Superior temporal gyrus (tissue), 1 donor: ENCODE results near the gene RDH5.

ENCODE experiments used
- DNase-seq: peaks from one replicate; pipeline ENCODE4 v3.0.0-alpha.2; 2016; ENCODE audit errors: extremely low spot score

RDH5 gene

DNA sequence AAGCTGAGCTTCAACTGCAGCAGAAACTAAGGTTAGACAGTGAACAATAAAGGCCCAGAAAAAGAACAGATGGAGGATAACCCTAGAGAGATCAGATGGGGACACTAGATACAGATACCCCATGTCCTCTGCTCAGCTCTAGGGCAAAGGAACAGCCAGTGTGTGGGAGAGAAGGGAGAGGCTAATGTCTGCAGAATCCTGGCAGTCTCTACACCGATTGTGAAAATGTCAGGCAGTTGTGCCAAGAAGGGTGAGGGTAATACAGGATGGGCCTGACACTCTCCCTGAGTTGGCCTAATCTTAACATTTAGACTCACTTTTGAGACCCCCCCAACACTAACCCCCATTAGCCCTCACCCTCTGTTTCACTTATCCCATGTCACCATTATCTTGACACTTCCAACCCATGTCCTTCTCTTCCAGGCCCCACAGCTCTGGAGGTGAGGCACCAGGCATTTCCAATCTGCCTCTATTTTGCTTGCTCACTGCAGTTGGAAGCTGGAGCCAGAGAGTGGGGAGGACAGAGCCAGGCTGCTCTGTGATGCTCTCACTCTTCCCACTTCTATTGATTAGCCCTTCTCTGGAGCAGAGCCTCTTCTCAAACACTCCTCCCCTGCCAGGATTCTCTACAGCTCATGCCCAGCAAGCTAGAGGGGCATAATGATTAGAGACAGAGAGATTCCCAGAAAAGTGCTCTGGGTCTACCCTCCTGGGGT, 7.3 kb upstream of the RDH5 start:
- DNase-seq, result no peak

DNA sequence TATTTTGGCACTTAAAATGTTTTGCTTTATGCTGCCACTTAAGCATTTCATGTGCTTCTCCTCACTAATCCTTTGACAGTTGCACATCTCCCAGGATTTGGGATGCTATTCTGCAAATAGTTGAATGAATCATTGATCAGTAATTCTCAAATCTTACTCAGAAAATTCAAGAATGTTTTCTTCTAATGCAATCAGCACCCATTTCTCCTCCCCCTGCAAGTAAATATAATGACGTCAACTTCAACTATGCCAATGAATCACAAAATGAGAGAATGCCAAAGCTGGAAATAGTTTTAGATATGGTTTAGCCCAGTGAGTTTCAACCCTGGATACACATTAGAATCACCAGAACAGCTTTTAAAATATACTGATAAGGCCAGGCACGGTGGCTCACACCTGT, 6.5 kb upstream of the RDH5 start:
- peak; percentile 8 for DNase-seq

DNA sequence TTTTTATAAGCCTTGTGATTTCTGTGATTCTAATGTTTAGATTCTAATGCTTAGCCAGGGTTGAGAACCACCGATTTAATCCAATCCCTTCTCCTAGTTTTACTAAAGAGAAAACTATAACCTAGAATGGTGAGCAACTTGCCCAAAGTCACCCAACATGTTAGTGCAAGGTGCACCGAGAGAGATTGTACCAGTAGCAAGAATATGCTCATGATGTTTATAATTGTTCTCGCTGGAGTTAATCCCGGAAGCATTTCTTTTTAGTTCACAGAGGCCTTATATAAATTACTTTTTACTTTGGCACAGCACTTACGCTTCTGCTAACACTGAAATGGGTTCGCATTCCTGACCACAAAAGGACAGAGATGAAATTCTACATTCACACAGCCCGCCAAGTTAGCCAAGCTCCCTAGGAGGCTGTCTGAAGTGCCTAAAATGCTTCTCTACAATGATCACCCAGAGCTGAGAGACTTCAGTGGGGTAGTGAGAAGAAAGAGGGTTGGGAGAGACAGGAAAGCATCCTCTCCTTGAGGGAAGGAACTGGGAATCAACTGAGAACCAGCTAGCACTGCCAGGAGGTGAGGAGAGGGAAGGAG, 4.9 kb upstream of the RDH5 start:
- DNase-seq, result no peak

DNA sequence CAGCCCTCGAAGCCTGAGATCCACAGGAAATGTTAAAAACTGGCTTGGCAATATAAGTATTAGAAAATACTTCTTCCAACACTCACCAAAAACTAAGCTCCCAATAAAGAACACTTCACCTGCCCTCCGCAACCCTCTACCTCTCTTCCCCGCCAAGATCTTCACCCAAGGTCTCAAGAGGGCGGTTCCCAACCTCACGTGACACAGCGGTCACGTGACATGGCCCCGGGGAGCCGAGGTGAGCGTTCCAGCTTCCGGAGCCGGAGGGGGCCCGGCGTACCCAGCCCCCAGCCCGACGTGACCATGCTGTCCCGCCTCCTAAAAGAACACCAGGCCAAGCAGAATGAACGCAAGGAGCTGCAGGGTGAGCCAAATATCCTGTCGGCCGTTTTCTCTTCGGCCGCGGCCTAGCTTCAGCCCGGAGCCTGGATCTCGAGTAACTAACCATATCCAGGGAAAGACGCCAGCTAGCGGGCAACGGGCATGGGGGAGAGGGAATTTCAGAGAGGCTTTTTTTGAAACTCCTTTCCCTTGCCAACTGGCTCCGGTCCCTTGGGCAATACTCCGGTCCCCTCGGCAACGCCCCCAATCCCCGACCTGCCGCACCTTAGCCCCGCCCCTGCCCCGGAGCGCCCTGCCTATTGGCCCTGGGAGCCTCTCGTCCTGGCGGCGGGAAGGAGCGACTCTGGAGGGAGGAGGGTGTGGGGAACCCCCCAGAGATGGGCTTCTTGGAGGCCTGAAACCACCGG, 4.2 kb upstream of the RDH5 start, which contains the start of gene BLOC1S1:
Gene BLOC1S1, plus strand, starts transcription at position 214 of the 749 bp plus-strand sequence. Its CDS starts 6 bp downstream, at position 220.
- DNase-seq, result peak; percentile 94

DNA sequence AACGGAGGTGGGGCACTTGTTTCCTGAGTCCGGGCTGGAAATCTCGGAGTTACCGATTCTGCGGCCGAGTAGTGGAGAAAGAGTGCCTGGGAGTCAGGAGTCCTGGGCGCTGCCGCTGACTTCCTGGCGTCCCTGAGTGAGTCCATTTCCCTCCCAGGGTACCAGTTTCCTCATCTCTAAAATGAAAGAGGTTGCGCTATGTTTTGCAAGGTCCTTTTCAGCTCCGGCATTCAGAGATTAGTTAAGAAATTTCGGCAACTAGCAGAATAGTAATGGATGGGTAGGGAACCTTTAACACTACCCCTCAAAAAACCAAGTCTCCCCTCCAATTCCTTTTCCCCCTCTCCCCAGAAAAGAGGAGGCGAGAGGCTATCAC, 3.6 kb upstream of the RDH5 start:
- no peak for DNase-seq

DNA sequence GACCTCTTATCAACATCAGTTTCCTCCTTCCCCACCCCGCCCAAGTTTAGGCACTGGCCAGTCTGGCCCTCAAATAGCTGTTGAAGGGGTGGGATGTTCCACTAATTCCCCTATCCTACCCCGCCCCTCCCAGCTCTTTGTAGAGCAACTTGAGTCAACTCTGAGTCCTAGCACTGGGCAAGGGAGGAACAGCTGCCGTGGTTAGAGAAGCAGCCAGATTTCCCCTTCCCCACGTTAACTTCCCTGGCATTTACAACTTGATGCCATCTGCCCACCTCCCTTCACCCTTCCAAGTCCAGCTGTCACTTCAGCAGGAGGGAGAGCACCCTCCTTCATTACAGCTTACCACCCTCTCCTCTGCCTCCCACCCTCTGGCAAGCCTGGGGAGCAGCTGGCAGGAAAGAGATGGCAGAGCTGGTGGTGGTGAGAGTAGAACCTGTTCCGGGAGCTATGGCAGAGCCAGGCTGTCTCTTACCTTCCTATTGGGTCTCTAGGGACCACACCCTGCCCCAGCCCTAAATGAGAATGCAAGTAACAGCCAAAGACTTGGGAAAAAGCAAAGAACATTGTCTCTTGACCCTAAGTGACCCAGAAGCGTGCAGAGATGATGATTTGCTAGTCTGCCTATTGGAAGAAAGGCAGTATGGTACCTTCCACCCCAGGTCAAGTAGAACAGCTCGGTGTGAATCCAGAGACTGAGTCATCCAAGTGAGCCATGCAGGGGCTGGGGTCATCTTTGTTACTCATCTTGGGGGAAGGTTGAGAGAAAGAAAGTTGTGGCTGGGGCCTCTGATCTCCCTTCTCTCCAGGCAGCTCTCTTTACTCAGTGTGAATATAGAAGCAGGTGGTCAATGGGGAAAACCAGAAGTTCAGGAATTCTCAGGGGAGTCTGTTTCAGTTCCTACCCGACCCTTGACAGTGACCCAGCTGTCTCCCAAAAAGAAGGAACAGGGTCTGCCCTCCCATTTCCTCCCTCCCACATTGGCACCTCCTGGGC, 2.9 kb upstream of the RDH5 start:
- no peak for DNase-seq

DNA sequence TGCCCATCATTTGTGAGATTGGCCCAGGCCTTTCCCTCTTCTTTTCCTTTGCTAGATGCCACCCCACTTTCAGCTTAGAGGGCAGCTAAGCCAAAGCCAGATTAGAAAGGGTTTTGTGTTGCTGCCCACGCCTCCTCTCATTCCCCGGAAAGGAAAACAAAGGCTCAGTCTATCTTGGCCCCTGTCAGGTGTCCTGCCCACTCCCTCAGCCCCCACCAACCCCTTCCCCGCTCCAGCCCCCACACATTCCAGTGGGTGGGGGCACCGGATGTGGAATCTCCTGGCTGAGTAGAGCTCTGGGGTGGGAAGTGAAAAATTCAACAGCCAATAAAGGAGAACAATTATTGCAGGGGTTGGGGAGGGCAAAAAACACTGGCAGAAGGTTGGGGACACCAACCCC, 2.2 kb upstream of the RDH5 start:
- DNase-seq, result no peak

DNA sequence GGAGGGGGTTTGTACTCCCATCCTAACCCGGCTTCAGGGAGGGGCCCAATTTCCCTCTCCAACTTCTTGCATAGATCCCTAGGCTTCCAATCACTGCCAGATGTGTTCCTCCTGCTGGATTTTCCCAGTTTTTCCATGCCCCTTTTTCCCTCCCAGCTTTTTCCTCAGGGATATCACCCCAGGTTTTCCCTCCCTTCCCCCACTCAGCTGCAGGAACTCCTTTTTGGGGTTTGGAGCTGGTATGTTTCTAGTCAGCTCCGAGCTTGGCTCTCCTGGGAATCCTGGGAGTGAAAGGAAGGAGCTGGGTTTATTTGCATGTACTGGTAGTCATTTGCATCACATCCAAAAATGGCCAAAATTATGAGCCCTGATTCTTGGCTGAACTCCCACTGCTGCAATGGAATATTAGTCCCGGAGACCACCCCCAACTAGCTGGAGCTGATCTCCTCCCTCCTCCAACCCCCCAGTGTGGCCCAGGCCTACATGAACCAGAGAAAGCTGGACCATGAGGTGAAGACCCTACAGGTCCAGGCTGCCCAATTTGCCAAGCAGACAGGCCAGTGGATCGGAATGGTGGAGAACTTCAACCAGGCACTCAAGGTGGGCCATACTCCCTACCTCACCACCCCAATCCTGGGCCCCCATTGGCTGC, 1.4 kb upstream of the RDH5 start:
- DNase-seq, result no peak

DNA sequence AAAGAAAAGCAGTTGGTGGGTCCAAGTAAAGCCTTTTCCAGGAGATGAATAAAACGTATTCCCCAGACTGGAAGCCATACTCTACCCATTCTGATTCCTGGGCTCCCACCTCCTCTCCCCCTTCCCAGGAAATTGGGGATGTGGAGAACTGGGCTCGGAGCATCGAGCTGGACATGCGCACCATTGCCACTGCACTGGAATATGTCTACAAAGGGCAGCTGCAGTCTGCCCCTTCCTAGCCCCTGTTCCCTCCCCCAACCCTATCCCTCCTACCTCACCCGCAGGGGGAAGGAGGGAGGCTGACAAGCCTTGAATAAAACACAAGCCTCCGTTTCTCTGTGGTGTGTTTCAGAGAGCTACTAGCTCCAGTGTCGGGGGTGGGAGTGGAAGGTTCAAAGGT, 822 bp upstream of the RDH5 start:
- no peak for DNase-seq

DNA sequence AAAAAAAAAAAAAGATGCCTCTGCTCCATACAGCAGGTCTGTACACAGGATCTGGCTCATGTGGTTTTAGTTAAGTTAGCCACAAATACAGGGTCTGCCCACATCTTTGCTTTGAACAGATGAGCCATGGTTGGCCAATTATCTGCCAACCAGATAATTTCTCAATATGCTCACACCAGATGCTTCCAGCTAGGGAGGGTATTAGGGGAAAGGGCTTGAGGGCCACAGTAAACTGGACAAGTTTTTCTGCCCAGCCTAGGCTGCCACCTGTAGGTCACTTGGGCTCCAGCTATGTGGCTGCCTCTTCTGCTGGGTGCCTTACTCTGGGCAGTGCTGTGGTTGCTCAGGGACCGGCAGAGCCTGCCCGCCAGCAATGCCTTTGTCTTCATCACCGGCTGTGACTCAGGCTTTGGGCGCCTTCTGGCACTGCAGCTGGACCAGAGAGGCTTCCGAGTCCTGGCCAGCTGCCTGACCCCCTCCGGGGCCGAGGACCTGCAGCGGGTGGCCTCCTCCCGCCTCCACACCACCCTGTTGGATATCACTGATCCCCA, 776 bp downstream of the RDH5 start:
- DNase-seq, result peak; percentile 62

DNA sequence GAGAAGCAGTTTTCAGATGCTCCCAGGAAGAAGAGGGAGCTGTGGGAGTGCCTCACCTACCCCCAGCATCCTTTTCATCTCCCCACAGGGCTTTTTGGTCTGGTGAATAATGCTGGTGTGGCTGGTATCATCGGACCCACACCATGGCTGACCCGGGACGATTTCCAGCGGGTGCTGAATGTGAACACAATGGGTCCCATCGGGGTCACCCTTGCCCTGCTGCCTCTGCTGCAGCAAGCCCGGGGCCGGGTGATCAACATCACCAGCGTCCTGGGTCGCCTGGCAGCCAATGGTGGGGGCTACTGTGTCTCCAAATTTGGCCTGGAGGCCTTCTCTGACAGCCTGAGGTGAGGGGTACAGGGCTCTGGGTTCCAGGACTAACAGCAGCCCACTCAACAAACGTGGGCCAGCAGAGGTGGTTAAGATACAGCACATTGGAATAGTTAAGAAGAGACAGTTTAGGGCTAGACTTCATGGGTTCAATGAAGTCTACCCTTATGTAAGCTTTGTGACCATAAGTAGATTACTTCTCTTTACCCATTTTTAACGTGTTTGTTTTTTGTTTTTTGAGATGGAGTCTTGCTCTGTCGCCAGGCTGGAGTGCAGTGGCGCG, 1.5 kb downstream of the RDH5 start:
- DNase-seq, result peak; percentile 9

DNA sequence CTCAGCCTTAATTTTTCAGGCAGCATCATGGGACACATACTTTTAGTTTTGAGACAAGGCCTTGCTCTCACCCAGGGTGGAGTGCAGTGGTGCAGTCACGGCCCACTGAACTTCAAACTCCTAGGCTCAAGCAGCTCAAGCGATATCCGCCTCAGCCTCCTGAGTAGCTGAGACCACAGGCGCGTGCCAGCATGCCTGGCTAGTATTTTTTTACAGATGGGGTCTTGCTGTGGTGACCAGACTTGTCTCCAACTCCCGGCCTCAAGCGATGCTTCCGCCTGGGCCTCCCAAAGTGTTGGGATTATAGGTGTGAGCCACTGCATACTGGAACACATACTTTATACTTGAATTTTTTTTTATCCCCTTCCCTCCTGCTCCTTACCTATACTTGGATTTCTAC, 2.8 kb downstream of the RDH5 start:
- no peak for DNase-seq

DNA sequence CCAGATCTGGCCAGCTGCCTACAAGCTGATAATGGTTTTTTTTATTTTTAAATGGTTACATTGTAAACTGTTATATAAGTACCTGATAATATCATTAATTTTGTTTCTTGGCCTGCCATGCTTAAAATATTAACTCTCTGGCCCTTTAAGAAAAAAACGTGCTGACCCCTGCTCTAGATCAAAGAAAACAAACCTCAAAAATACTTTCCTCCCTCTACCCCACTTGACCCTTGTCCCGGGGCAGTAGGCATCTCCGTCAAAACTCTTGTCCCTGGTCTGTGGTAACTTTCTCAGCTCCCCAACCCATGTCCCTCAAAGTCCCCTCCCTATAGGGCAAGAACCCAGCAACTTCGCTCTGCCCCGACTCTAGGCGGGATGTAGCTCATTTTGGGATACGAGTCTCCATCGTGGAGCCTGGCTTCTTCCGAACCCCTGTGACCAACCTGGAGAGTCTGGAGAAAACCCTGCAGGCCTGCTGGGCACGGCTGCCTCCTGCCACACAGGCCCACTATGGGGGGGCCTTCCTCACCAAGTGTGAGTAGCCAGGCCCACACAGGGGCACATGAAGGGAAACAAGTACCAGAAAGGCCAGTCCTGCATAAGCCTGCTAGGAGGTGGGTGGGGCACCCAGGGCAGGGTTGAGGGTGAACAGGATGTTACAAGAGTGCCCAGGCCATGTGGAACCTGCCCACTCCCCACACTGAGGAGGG, 3.5 kb downstream of the RDH5 start:
- no peak for DNase-seq

DNA sequence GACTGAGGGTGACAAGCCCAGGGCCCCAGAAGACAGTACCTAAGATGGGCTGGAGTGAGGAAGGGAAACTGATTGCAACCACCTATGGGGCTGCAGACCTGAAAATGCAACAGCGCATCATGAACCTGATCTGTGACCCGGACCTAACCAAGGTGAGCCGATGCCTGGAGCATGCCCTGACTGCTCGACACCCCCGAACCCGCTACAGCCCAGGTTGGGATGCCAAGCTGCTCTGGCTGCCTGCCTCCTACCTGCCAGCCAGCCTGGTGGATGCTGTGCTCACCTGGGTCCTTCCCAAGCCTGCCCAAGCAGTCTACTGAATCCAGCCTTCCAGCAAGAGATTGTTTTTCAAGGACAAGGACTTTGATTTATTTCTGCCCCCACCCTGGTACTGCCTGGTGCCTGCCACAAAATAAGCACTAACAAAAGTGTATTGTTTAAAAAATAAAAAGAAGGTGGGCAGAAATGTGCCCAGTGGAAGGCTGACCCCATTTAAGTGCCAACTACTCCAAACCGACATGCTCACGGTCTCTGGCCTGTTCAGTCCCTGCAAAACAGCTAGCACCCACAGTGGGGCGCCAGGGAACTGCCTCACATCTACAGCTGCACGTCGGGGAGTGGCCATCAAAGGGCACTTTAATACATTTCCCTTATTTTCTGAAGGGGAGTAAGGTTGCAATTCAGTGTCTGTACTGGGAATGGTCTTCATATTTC, 4.2 kb downstream of the RDH5 start:
- DNase-seq, result peak; percentile 74

DNA sequence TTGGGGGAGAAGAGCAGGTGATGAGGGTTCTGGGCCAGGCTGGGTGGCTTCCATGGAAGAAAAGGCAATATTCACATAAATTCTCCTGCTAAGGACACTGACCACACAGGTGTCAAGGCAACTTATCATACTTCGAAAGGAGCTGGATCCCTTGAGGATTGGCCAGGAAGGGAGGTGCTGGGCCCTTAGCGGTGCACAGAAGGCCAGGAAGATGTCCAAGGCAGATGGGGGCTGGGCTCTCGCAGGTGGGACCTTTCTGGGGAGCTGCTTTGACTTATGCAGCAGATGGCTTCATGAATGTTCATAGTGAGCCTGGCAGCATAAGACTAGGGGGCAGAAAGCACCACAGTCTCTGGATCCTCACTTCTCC, 4.7 kb downstream of the RDH5 start:
- DNase-seq, result no peak

DNA sequence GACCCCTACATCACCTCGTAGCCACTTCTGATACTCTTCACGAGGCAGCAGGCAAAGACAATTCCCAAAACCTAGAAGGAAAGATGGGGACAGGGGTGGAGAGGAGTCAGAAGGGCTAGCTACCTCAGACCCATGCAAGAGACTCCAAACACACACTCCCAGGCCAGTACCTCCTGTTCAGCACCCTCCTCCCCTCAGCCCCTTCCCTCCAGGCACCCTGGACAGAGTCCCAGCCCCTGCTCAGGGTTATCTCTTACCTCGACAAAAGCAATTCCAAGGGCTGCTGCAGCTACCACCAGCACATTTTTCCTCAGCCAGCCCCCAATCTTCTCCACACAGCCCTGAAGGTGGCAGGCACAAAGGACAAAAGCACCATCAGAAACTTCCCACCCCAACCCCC, 5.4 kb downstream of the RDH5 start:
- no peak for DNase-seq

DNA sequence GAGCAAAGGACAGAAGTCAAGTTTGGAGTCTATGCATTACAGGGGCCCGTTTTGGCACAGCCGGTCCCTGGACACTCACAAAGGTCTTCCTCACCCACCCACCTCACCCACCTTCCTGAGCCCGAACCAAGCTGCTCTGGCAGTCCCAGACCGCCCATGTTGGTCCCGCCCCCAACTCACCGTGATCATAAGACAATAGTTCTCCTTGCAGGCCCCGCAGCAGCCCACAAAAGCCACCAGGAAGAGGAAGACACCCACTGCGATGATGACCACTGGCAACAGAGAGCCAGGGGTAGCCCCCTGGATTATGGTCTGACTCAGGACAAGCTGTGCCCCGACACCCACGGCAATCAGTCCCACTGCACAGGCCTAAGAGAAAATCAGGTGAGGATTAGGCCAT, 6.8 kb downstream of the RDH5 start:
- DNase-seq, result no peak

DNA sequence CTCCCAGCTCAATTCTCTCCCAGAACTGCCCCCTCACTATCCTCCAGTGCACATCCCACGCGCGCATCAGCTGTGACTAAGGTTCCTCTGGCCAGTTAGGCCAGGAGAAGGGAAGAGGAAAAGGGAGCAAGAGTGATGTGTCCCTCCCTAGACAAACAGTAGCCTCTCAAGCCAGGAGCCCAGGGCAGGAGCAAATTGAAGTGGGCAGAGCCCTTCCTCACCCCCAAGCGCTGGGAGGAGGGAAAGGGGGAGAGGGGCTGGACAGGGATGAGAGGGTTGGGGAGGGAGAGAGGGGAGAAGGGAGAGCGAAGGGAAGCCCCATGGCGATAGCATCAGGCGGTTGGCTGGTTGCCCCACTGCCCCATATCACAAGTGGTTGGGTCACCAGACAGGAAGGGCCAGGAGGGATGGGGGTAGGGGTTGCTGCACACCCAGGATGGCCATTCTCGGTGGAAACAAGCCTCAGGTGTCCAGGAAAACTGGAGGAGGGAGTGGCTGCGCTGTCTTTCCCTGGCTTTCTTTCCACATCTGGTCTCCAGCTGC, 7.5 kb downstream of the RDH5 start:
- DNase-seq, result no peak
